H9 (cell line): ENCODE data around the gene TNC. TPM values are rescaled to one million over a fixed set of nuclear protein-coding genes. Genes with fewer than 3 reads are reported as not detected.

ENCODE experiments used
- DNase-seq: peaks from one replicate; pipeline ENCODE4 v3.0.0-alpha.2; 2017
- H2AFZ ChIP-seq: one replicate; pipeline ENCODE4 v1.6.1; 2013; ENCODE audit warnings: mild to moderate bottlenecking, low read length, control low read depth, moderate library complexity
- H2AK5ac ChIP-seq: 2 replicates; pipeline ENCODE4 v1.6.1; 2013; ENCODE audit warnings: low read length, control low read depth, mixed read lengths; ENCODE audit not compliant: insufficient read length
- H2BK120ac ChIP-seq: one replicate; pipeline ENCODE4 v1.6.1; 2013; ENCODE audit warnings: low read depth, mild to moderate bottlenecking, low read length, control low read depth, inconsistent platforms; ENCODE audit not compliant: poor library complexity, severe bottlenecking
- H2BK12ac ChIP-seq: 2 replicates; pipeline ENCODE4 v1.6.1; 2013; ENCODE audit warnings: low read length, control low read depth, mixed read lengths, low read depth; ENCODE audit not compliant: insufficient read length
- H2BK15ac ChIP-seq: 2 replicates; pipeline ENCODE4 v1.6.1; 2013; ENCODE audit warnings: low read depth, low read length, control low read depth
- H2BK20ac ChIP-seq: one replicate; pipeline ENCODE4 v1.6.1; 2013; ENCODE audit warnings: low read depth, mild to moderate bottlenecking, low read length, control low read depth, inconsistent platforms; ENCODE audit not compliant: poor library complexity, severe bottlenecking
- H2BK5ac ChIP-seq: 2 replicates; pipeline ENCODE4 v1.6.1; 2013; ENCODE audit warnings: low read length, control low read depth, mixed read lengths; ENCODE audit not compliant: insufficient read length
- H3K14ac ChIP-seq: 2 replicates; pipeline ENCODE4 v1.6.1; 2013; ENCODE audit warnings: low read length, control low read depth; ENCODE audit not compliant: insufficient read depth
- H3K18ac ChIP-seq: 2 replicates; pipeline ENCODE4 v1.6.1; 2013; ENCODE audit warnings: low read depth, mild to moderate bottlenecking, mixed read lengths, low read length, control low read depth; ENCODE audit not compliant: insufficient read length
- H3K23ac ChIP-seq: 2 replicates; pipeline ENCODE4 v1.6.1; 2013; ENCODE audit warnings: low read length, control low read depth, mixed read lengths, low read depth; ENCODE audit not compliant: insufficient read length
- H3K23me2 ChIP-seq: 2 replicates; pipeline ENCODE4 v1.6.1; 2013; ENCODE audit warnings: low read depth, mild to moderate bottlenecking, mixed read lengths, low read length, control low read depth; ENCODE audit not compliant: insufficient read length, poor library complexity, severe bottlenecking
- H3K27ac ChIP-seq: 2 replicates; pipeline ENCODE4 v1.5.1; 2013; ENCODE audit warnings: low read length, control low read depth, mixed read lengths, low read depth; ENCODE audit not compliant: insufficient read length
- H3K27me3 ChIP-seq: 2 replicates; pipeline ENCODE4 v1.6.1; 2013; ENCODE audit warnings: low read length, control low read depth, inconsistent platforms; ENCODE audit not compliant: insufficient read depth
- H3K4ac ChIP-seq: 2 replicates; pipeline ENCODE4 v1.6.1; 2013; ENCODE audit warnings: low read depth, mild to moderate bottlenecking, control low read depth, inconsistent platforms, low read length, moderate library complexity
- H3K4me1 ChIP-seq: 2 replicates; pipeline ENCODE4 v1.6.1; 2013; ENCODE audit warnings: low read length, control low read depth, inconsistent platforms; ENCODE audit not compliant: insufficient read depth
- H3K4me2 ChIP-seq: 2 replicates; pipeline ENCODE4 v1.6.1; 2013; ENCODE audit warnings: low read length, control low read depth, mixed read lengths; ENCODE audit not compliant: insufficient read length, insufficient read depth
- H3K56ac ChIP-seq: 2 replicates; pipeline ENCODE4 v1.6.1; 2013; ENCODE audit warnings: low read depth, mild to moderate bottlenecking, mixed read lengths, low read length, control low read depth; ENCODE audit not compliant: insufficient read length
- H3K79me1 ChIP-seq: 2 replicates; pipeline ENCODE4 v1.6.1; 2013; ENCODE audit warnings: low read depth, mild to moderate bottlenecking, moderate library complexity, low read length, control low read depth, inconsistent platforms; ENCODE audit not compliant: insufficient read depth, poor library complexity, severe bottlenecking
- H3K79me2 ChIP-seq: 2 replicates; pipeline ENCODE4 v1.6.1; 2013; ENCODE audit warnings: low read length, control low read depth, inconsistent platforms; ENCODE audit not compliant: insufficient read depth
- H3K9ac ChIP-seq: 2 replicates; pipeline ENCODE4 v1.6.1; 2013; ENCODE audit warnings: low read length, control low read depth, mixed read lengths; ENCODE audit not compliant: insufficient read length; ENCODE audit errors: extremely low read depth
- H3K9me3 ChIP-seq: one replicate; pipeline ENCODE4 v1.6.1; 2013; ENCODE audit warnings: low read depth, low read length, inconsistent platforms; ENCODE audit not compliant: control insufficient read depth
- H3T11ph ChIP-seq: one replicate; pipeline ENCODE4 v1.6.1; 2013; ENCODE audit warnings: mild to moderate bottlenecking, low read length, control low read depth, inconsistent platforms
- H4K20me1 ChIP-seq: one replicate; pipeline ENCODE4 v1.6.1; 2013; ENCODE audit not compliant: control insufficient read depth, insufficient read length, insufficient read depth
- H4K5ac ChIP-seq: 2 replicates; pipeline ENCODE4 v1.6.1; 2013; ENCODE audit warnings: low read depth, mild to moderate bottlenecking, mixed read lengths, low read length, control low read depth; ENCODE audit not compliant: insufficient read length
- H4K8ac ChIP-seq: replicated peaks from 2 replicates; pipeline ENCODE4 v1.6.1; 2013; ENCODE audit warnings: low read length, control low read depth, mixed read lengths, low read depth; ENCODE audit not compliant: insufficient read length
- H4K91ac ChIP-seq: 2 replicates; pipeline ENCODE4 v1.6.1; 2013; ENCODE audit warnings: low read depth, mild to moderate bottlenecking, moderate library complexity, mixed read lengths, low read length, control low read depth; ENCODE audit not compliant: insufficient read length
- H3K27ac Mint-ChIP-seq, 3 experiments: 2 replicates in 2 of 3; 3 replicates in 1 of 3; pipeline ENCODE4 v1.8.0; 2020 to 2021; ENCODE audit warnings: mixed read lengths in 3 of 3, mild to moderate bottlenecking in 1 of 3, moderate library complexity in 1 of 3
- H3K27me3 Mint-ChIP-seq: 2 replicates; pipeline ENCODE4 v1.8.0; 2021; ENCODE audit warnings: low read depth, mild to moderate bottlenecking, moderate library complexity, mixed read lengths
- H3K36me3 Mint-ChIP-seq, 3 experiments: 2 replicates in 2 of 3; 3 replicates in 1 of 3; pipeline ENCODE4 v1.8.0; 2020 to 2021; ENCODE audit warnings: low read depth in 3 of 3, mixed read lengths in 3 of 3; ENCODE audit not compliant: insufficient read depth in 1 of 3
- H3K4me1 Mint-ChIP-seq, 2 experiments: 2 replicates each; pipeline ENCODE4 v1.8.0; 2020; ENCODE audit warnings: mixed read lengths in 2 of 2
- H3K4me3 Mint-ChIP-seq, 2 experiments: 2 replicates in 1 of 2; 3 replicates in 1 of 2; pipeline ENCODE4 v1.8.0; 2020 to 2021; ENCODE audit warnings: mild to moderate bottlenecking in 2 of 2, mixed read lengths in 2 of 2, moderate library complexity in 1 of 2
- H3K9me3 Mint-ChIP-seq, 2 experiments: 2 replicates in 1 of 2; 3 replicates in 1 of 2; pipeline ENCODE4 v1.8.0; 2020; ENCODE audit warnings: mild to moderate bottlenecking in 2 of 2, mixed read lengths in 2 of 2, moderate library complexity in 1 of 2
- CTCF ChIP-seq: fragments of 200-600 bp; sonication (generic); conservative IDR thresholded peaks from 3 replicates; pipeline ENCODE4 v1.8.0; 2021; ENCODE audit warnings: antibody characterized with exemption, mild to moderate bottlenecking
- WGBS: extraction: QIAGEN DNeasy Blood & Tissue Kit; methylation state at CpG from one replicate; pipeline ENCODE4 v1.1.7; 2013; ENCODE audit warnings: missing lambda C conversion rate, low lambda C conversion rate, mixed read lengths; ENCODE audit not compliant: insufficient read length; ENCODE audit errors: extremely low coverage; 5-methylcytosine and 5-hydroxymethylcytosine counted together
- total RNA-seq: library from RNA; stranded (reverse); gene quantifications from 2 replicates; pipeline ENCODE4 v1.2.1, GENCODE V29; 2021

TNC gene
- total RNA-seq, 1 experiment from 2014 or later, result 0.63 TPM

- Mint-ChIP-seq H3K27ac (no peak overlapping the region), H3K27me3 (peaks cover 25% of the 10 kb centered on the region)
These were observed 84.2 kb downstream of the TNC start for GRCh38 chr9:115033800-115034199.

More at GRCh38 chr9:115033800-115034199, 84.2 kb downstream of the TNC start:
- Histone ChIP-seq H3K4me1 (no peaks in the 10 kb centered on the region), H3K27me3 (no peaks in the 10 kb centered on the region), H2BK5ac (no peak overlapping the region), H4K8ac (no peak overlapping the region), H3K18ac (no peak overlapping the region), H3K79me2 (no peaks in the 10 kb centered on the region), H4K5ac (no peak overlapping the region), H3K4ac (no peak overlapping the region), H4K91ac (no peak overlapping the region), H3K9ac (no peak overlapping the region), H3T11ph (no peak overlapping the region), H3K14ac (no peak overlapping the region), H3K27ac (no peak overlapping the region), H2AK5ac (no peak overlapping the region), H2AFZ (no peak overlapping the region), H2BK12ac (no peak overlapping the region), H3K4me2 (no peak overlapping the region), H4K20me1 (no peaks in the 10 kb centered on the region), H3K23ac (no peak overlapping the region), H2BK15ac (no peak overlapping the region), H3K79me1 (no peaks in the 10 kb centered on the region), H3K23me2 (no peaks in the 10 kb centered on the region), H3K9me3 (no peaks in the 10 kb centered on the region), H2BK120ac (no peak overlapping the region), H3K56ac (no peak overlapping the region), H2BK20ac (no peak overlapping the region)
- no peak for DNase-seq
- Mint-ChIP-seq H3K4me1 (no peaks in the 10 kb centered on the region), H3K4me3 (no peak overlapping the region), H3K9me3 (no peaks in the 10 kb centered on the region), H3K36me3 (no peaks in the 10 kb centered on the region)
- WGBS, result no CpG with 5 or more reads among the region's 2 CpGs
- TF ChIP-seq CTCF, result no peak
